Measurements from ENCODE around the gene ZNF609. TPM values are rescaled to one million over a fixed set of nuclear protein-coding genes. Genes with fewer than 3 reads are reported as not detected.
"Not testable (repeated sequence)": the region's sequence is repeated elsewhere in the genome, so short reads cannot be mapped to it uniquely, and the experiment has no call there.

ZNF609 gene
- total RNA-seq, 2 donors from 2014 or later: 13.4 to 23.7 TPM

DNA sequence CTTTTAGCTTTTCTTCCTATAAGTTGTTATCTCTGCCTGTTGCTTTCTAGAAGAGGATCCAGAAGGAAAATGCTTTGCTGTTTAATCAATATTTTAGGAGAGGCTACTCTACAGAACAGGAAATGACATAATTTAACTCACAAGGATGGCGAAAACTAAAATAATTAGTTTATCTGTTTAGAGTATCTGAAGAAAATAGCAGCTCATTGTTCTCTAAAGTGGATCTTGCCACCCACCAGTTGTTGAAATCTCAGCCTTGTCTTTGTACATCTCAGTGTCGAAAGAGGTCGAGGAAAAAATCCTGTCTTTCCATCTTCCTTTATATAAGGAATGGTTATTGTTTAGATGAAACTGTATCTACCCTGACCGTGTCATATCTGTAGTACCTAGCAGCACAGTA lies 126.6 kb downstream of the ZNF609 start:
- H3K27ac ChIP-seq: no peak overlapping the region
- H3K27me3 ChIP-seq: no peaks in the 10 kb centered on the region
- H3K4me1 ChIP-seq: peaks cover 0 to 23% of the 10 kb centered on the region in 2 donors
- H3K9me3 ChIP-seq: no peaks in the 10 kb centered on the region
- no peaks in the 10 kb centered on the region for H3K36me3 ChIP-seq
- H3K4me3 ChIP-seq: no peak overlapping the region
- TF ChIP-seq, protein P1, sequence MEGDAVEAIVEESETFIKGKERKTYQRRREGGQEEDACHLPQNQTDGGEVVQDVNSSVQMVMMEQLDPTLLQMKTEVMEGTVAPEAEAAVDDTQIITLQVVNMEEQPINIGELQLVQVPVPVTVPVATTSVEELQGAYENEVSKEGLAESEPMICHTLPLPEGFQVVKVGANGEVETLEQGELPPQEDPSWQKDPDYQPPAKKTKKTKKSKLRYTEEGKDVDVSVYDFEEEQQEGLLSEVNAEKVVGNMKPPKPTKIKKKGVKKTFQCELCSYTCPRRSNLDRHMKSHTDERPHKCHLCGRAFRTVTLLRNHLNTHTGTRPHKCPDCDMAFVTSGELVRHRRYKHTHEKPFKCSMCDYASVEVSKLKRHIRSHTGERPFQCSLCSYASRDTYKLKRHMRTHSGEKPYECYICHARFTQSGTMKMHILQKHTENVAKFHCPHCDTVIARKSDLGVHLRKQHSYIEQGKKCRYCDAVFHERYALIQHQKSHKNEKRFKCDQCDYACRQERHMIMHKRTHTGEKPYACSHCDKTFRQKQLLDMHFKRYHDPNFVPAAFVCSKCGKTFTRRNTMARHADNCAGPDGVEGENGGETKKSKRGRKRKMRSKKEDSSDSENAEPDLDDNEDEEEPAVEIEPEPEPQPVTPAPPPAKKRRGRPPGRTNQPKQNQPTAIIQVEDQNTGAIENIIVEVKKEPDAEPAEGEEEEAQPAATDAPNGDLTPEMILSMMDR (IDR thresholded peaks at IDR 0.05): no peak
- no peak for DNase-seq (ENCODE audit: low spot score)

DNA sequence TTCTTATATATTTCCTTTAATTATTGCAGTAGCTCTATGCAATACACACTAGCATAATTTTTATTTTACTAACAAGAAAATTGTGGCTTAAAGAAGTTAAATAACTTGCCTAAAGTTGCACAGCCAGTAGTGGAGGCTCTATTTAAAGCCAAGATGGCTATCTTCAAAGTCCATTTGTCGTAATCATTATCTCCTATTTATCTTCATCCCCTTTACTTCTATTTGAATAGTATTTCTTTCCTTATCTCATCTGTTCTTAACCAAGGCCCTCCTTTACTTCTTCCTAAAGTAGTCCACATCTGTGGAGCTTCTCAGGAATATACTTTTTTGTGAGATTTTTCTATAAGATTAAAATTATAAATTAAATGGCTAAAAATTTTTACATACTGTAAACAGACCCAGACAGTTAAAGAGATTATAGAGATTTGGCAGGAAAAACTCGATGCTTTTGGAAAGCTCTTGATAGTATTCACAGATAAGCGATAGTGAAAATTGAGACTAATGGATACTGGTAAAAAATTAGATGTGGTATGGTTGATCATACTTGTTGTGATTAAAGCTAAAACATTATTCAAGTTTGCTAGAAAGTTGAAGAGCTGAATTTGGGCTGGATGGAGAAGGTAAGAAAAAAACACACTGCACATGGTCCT lies 129.2 kb downstream of the ZNF609 start:
- Histone ChIP-seq H3K4me3 (no peak overlapping the region), H3K27ac (no peak overlapping the region), H3K27me3 (no peaks in the 10 kb centered on the region), H3K4me1 (peaks cover 0 to 19% of the 10 kb centered on the region in 2 donors), H3K36me3 (no peaks in the 10 kb centered on the region), H3K9me3 (no peaks in the 10 kb centered on the region)
- TF ChIP-seq, protein P1 (IDR thresholded peaks at IDR 0.05): no peak
- no peak for DNase-seq (ENCODE audit: low spot score)

- H3K9me3 ChIP-seq; H3K27me3 ChIP-seq; DNase-seq (ENCODE audit: low spot score); H3K4me3 ChIP-seq; H3K27ac ChIP-seq; H3K36me3 ChIP-seq: not testable (repeated sequence)
- peaks cover 0 to 28% of the 10 kb centered on the region in 2 donors for H3K4me1 ChIP-seq
These were observed 132.5 kb downstream of the ZNF609 start for GRCh38 chr15:64592845-64593244.

DNA sequence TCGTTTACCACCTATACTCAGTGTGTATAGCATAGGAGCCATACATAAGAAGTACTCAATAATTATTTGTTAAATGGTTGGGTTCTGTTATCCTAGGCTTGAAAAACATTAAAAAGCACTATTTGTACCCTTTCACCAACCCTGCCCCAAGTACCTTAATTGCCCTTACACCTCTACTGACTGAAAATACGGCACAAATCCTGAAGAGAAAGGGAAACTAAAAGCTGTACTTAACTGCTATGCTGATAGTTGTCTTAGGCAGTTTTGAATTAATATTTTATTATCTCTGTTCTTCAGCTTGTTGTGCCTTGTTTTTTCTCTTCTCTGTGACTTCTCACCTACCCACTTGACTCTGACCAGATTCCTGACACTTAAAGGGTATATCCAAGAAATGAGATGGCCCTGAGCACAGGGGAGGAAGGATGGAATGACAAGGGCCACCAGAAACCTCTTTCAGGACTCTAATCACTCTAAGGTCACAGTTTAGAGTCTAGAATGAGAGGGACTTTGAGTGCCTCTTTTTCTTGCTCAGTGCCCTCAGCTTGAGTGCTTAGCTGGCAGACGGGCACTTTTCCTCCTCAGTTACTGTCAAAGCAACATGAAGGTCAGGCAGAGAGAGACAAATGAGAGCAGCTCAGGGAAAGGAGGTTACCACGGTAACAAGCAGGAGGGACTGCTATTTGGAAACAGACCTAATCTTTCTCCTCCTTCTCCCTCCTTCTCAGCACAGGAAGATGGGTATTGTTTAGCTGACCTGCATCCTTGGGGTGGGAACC lies 136.5 kb downstream of the ZNF609 start:
- H3K27me3 ChIP-seq: no peaks in the 10 kb centered on the region
- TF ChIP-seq, protein P1 (IDR thresholded peaks at IDR 0.05): no peak
- no peak for DNase-seq (ENCODE audit: low spot score)
- no peaks in the 10 kb centered on the region for H3K9me3 ChIP-seq
- H3K36me3 ChIP-seq: no peaks in the 10 kb centered on the region
- H3K4me3 ChIP-seq: no peak overlapping the region
- no peak overlapping the region for H3K27ac ChIP-seq
- H3K4me1 ChIP-seq: peaks cover 0 to 21% of the 10 kb centered on the region in 2 donors

DNA sequence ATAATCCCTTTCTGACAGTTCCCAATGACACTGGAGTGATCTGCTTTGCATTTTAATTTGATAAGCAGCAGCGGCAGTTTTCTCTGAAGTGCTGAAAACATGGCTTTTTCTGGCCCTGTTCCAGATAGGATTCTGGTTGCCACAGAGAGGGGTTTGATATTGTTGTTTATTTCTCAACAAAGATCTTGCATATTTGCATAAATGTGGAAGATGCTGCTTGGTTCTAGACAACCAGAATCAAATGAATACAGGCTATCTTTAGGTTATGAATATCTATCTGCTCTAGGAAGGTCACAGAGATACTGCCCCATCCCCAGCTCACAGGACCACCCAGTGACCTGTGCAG lies 137.1 kb downstream of the ZNF609 start:
- Histone ChIP-seq H3K4me1 (peaks cover 0 to 21% of the 10 kb centered on the region in 2 donors), H3K27ac (no peak overlapping the region), H3K9me3 (no peaks in the 10 kb centered on the region), H3K36me3 (no peaks in the 10 kb centered on the region), H3K4me3 (no peak overlapping the region), H3K27me3 (no peaks in the 10 kb centered on the region)
- no peak for DNase-seq (ENCODE audit: low spot score)
- TF ChIP-seq, protein P1 (IDR thresholded peaks at IDR 0.05): no peak

DNA sequence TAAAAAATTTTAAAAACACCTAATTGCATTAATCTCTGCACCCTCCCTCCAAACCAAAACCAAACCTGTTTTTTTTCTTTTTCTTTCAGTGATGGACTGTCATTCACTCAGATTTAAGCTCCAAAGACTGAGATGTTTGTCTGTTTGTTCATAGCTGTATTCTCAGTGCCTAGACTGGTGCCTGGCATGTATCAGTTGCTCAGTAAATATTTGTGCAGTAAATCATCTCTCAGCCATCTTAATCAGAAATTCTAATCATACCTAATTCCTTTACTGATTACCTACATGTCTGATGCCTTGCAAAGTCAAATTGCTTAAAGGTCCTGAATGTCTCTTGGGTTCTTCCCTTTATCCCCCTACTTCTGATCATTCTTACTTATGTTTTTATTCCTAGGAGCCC lies 138.8 kb downstream of the ZNF609 start:
- H3K4me1 ChIP-seq: peaks cover 0 to 21% of the 10 kb centered on the region in 2 donors
- no peaks in the 10 kb centered on the region for H3K9me3 ChIP-seq
- H3K36me3 ChIP-seq: no peaks in the 10 kb centered on the region
- DNase-seq (ENCODE audit: low spot score): no peak
- TF ChIP-seq, protein P1 (IDR thresholded peaks at IDR 0.05): no peak
- no peak overlapping the region for H3K4me3 ChIP-seq
- H3K27me3 ChIP-seq: no peaks in the 10 kb centered on the region
- no peak overlapping the region for H3K27ac ChIP-seq
